ENCODE measurements around the gene ATXN7L2. TPM values are rescaled to one million over a fixed set of nuclear protein-coding genes. Genes with fewer than 3 reads are reported as not detected.

ATXN7L2 gene
- total RNA-seq, 1 experiment from 2014 or later = 5.0 TPM

GRCh38 chr1:109476825-109477224 is 6.9 kb upstream of the ATXN7L2 start:
- no peak for DNase-seq (ENCODE audit: low read depth)

GRCh38 chr1:109477821-109478220 is 5.9 kb upstream of the ATXN7L2 start:
- DNase-seq (ENCODE audit: low read depth) = no peak

- DNase-seq (ENCODE audit: low read depth) = no peak
Observed at GRCh38 chr1:109478806-109479205, 4.9 kb upstream of the ATXN7L2 start.

- DNase-seq (ENCODE audit: low read depth) = no peak
Observed at GRCh38 chr1:109479311-109479710, 4.4 kb upstream of the ATXN7L2 start.

- no peak for DNase-seq (ENCODE audit: low read depth)
Observed at GRCh38 chr1:109479901-109480300, 3.8 kb upstream of the ATXN7L2 start.

- no peak for DNase-seq (ENCODE audit: low read depth)
Observed at GRCh38 chr1:109481646-109482045, 2.1 kb upstream of the ATXN7L2 start.

GRCh38 chr1:109482242-109482641 is 1.5 kb upstream of the ATXN7L2 start:
- no peak for DNase-seq (ENCODE audit: low read depth)

- no peak for DNase-seq (ENCODE audit: low read depth)
Observed at GRCh38 chr1:109482791-109483671, 674 bp upstream of the ATXN7L2 start.

- DNase-seq (ENCODE audit: low read depth) = no peak
Observed at GRCh38 chr1:109484519-109484975, 842 bp downstream of the ATXN7L2 start.

- no peak for DNase-seq (ENCODE audit: low read depth)
Observed at GRCh38 chr1:109485001-109485400, 1.3 kb downstream of the ATXN7L2 start.

GRCh38 chr1:109487261-109487660 is 3.6 kb downstream of the ATXN7L2 start:
- DNase-seq (ENCODE audit: low read depth) = no peak

- no peak for DNase-seq (ENCODE audit: low read depth)
Observed at GRCh38 chr1:109488201-109488600, 4.5 kb downstream of the ATXN7L2 start.

GRCh38 chr1:109488696-109489095 is 5.0 kb downstream of the ATXN7L2 start:
- no peak for DNase-seq (ENCODE audit: low read depth)

- peak; percentile 65 for DNase-seq (ENCODE audit: low read depth)
Observed at GRCh38 chr1:109490029-109490933, 6.6 kb downstream of the ATXN7L2 start.

GRCh38 chr1:109490934-109491302 is 7.2 kb downstream of the ATXN7L2 start:
- DNase-seq (ENCODE audit: low read depth) = no peak

- DNase-seq (ENCODE audit: low read depth) = no peak
Observed at GRCh38 chr1:109491372-109491771, 7.7 kb downstream of the ATXN7L2 start.

- no peak for DNase-seq (ENCODE audit: low read depth)
Observed at GRCh38 chr1:109492779-109493178, 9.1 kb downstream of the ATXN7L2 start.

GRCh38 chr1:109493227-109493626 is 9.5 kb downstream of the ATXN7L2 start:
- DNase-seq (ENCODE audit: low read depth) = no peak

GRCh38 chr1:109493805-109494539 is 10.3 kb downstream of the ATXN7L2 start, which contains the start of gene CYB561D1:
CYB561D1 (plus strand) TSS chr1:109494094; CDS start chr1:109494140, 46 bp downstream.
- DNase-seq (ENCODE audit: low read depth) = peak; percentile 80

- DNase-seq (ENCODE audit: low read depth) = no peak
Observed at GRCh38 chr1:109495738-109496137, 12.0 kb downstream of the ATXN7L2 start.

- no peak for DNase-seq (ENCODE audit: low read depth)
Observed at GRCh38 chr1:109497449-109498160, 13.9 kb downstream of the ATXN7L2 start.
